IPS DF 6.9 (cell line): Measurements from ENCODE around the gene MOCOS.

Experiments used
- DNase-seq: peaks from one replicate; pipeline ENCODE4 v3.0.0-alpha.2; 2013; ENCODE audit warnings: low read depth, low spot score
- H3K27ac ChIP-seq: one replicate; pipeline ENCODE4 v1.5.1; 2013; ENCODE audit warnings: low read length, control low read depth
- H3K27me3 ChIP-seq: 2 replicates; pipeline ENCODE4 v1.6.1; 2013; ENCODE audit warnings: mild to moderate bottlenecking, low read length; ENCODE audit not compliant: control insufficient read depth, insufficient read depth
- H3K36me3 ChIP-seq: 2 replicates; pipeline ENCODE4 v1.6.1; 2013; ENCODE audit warnings: low read length; ENCODE audit not compliant: control insufficient read depth, insufficient read depth
- H3K4me1 ChIP-seq: 2 replicates; pipeline ENCODE4 v1.6.1; 2013; ENCODE audit warnings: low read length; ENCODE audit not compliant: control insufficient read depth, insufficient read depth
- H3K4me3 ChIP-seq: 2 replicates; pipeline ENCODE4 v1.5.1; 2013; ENCODE audit warnings: mild to moderate bottlenecking, low read length
- H3K9me3 ChIP-seq: 2 replicates; pipeline ENCODE4 v1.6.1; 2013; ENCODE audit warnings: low read length, inconsistent platforms; ENCODE audit not compliant: control insufficient read depth, insufficient read depth
- WGBS: extraction: QIAGEN DNeasy Blood & Tissue Kit; methylation state at CpG from one replicate; pipeline ENCODE4 v1.1.7; 2013; ENCODE audit warnings: mixed read lengths, missing lambda C conversion rate; ENCODE audit not compliant: insufficient read length, insufficient coverage; 5-methylcytosine and 5-hydroxymethylcytosine counted together

The MOCOS gene

GRCh38 chr18:36179562-36180355 is 7.5 kb upstream of the MOCOS start:
- H3K36me3 ChIP-seq = no peaks in the 10 kb centered on the region; the same call in 1 of the 2 replicates
- no CpG with 5 or more reads among the region's 7 CpGs for WGBS
- no peak for DNase-seq
- H3K4me1 ChIP-seq = no peaks in the 10 kb centered on the region; the same call in 1 of the 2 replicates
- H3K27me3 ChIP-seq = no peaks in the 10 kb centered on the region
- H3K4me3 ChIP-seq = no peak overlapping the region
- H3K9me3 ChIP-seq = no peaks in the 10 kb centered on the region
- no peak overlapping the region for H3K27ac ChIP-seq

GRCh38 chr18:36181441-36181840 is 5.9 kb upstream of the MOCOS start:
- no peaks in the 10 kb centered on the region for H3K9me3 ChIP-seq
- no peaks in the 10 kb centered on the region for H3K36me3 ChIP-seq
- no peak overlapping the region for H3K27ac ChIP-seq
- peaks cover 4% of the 10 kb centered on the region; the same call in 1 of the 2 replicates for H3K27me3 ChIP-seq
- no peak overlapping the region for H3K4me3 ChIP-seq
- no peak for DNase-seq
- peaks cover 4% of the 10 kb centered on the region for H3K4me1 ChIP-seq
- no CpG with 5 or more reads among the region's 6 CpGs for WGBS

- Histone ChIP-seq H3K27ac (no peak overlapping the region), H3K4me3 (no peak overlapping the region), H3K4me1 (peaks cover 4% of the 10 kb centered on the region), H3K27me3 (peaks cover 4% of the 10 kb centered on the region; the same call in 1 of the 2 replicates), H3K36me3 (no peaks in the 10 kb centered on the region), H3K9me3 (no peaks in the 10 kb centered on the region)
- no CpG with 5 or more reads among the region's 3 CpGs for WGBS
- DNase-seq = no peak
These were observed 5.3 kb upstream of the MOCOS start for GRCh38 chr18:36181898-36182506.

- no peak for DNase-seq
- WGBS = no CpG with 5 or more reads among the region's 6 CpGs
- Histone ChIP-seq H3K4me1 (peaks cover 4% of the 10 kb centered on the region), H3K27me3 (peaks cover 4% of the 10 kb centered on the region; the same call in 1 of the 2 replicates), H3K27ac (no peak overlapping the region), H3K4me3 (no peak overlapping the region), H3K36me3 (no peaks in the 10 kb centered on the region), H3K9me3 (no peaks in the 10 kb centered on the region)
These were observed 4.3 kb upstream of the MOCOS start for GRCh38 chr18:36183033-36183432.

- no CpG with 5 or more reads among the region's 2 CpGs for WGBS
- Histone ChIP-seq H3K4me1 (peaks cover 8% of the 10 kb centered on the region), H3K27me3 (peaks cover 9% of the 10 kb centered on the region; the same call in 1 of the 2 replicates), H3K9me3 (no peaks in the 10 kb centered on the region), H3K36me3 (no peaks in the 10 kb centered on the region), H3K27ac (no peak overlapping the region), H3K4me3 (no peak overlapping the region)
- no peak for DNase-seq
These were observed 3.3 kb upstream of the MOCOS start for GRCh38 chr18:36183987-36184386.

- peaks cover 9% of the 10 kb centered on the region; the same call in 1 of the 2 replicates for H3K27me3 ChIP-seq
- WGBS = no CpG with 5 or more reads among the region's 3 CpGs
- H3K4me3 ChIP-seq = no peak overlapping the region
These were observed 2.1 kb upstream of the MOCOS start for GRCh38 chr18:36185157-36185556.

GRCh38 chr18:36185901-36186460 is 1.3 kb upstream of the MOCOS start:
- WGBS = no CpG with 5 or more reads among the region's 18 CpGs
- peaks cover 8% of the 10 kb centered on the region for H3K4me1 ChIP-seq
- H3K9me3 ChIP-seq = no peaks in the 10 kb centered on the region
- peaks cover 9% of the 10 kb centered on the region; the same call in 1 of the 2 replicates for H3K27me3 ChIP-seq
- H3K36me3 ChIP-seq = no peaks in the 10 kb centered on the region
- peak overlapping the region; percentile 65; the same call in 1 of the 2 replicates for H3K4me3 ChIP-seq
- H3K27ac ChIP-seq = no peak overlapping the region
- DNase-seq = no peak

More at GRCh38 chr18:36185157-36185556, 2.1 kb upstream of the MOCOS start:
- no peaks in the 10 kb centered on the region for H3K36me3 ChIP-seq
- no peak overlapping the region for H3K27ac ChIP-seq
- no peak for DNase-seq
- H3K4me1 ChIP-seq = peaks cover 8% of the 10 kb centered on the region
- H3K9me3 ChIP-seq = no peaks in the 10 kb centered on the region

GRCh38 chr18:36186461-36187192 is 670 bp upstream of the MOCOS start:
- no peak overlapping the region for H3K27ac ChIP-seq
- H3K4me1 ChIP-seq = peaks cover 8% of the 10 kb centered on the region
- no peaks in the 10 kb centered on the region for H3K9me3 ChIP-seq
- DNase-seq = no peak
- peaks cover 9% of the 10 kb centered on the region; the same call in 1 of the 2 replicates for H3K27me3 ChIP-seq
- H3K36me3 ChIP-seq = no peaks in the 10 kb centered on the region
- no CpG with 5 or more reads among the region's 47 CpGs for WGBS
- peak overlapping the region; percentile 65; the same call in 1 of the 2 replicates for H3K4me3 ChIP-seq

- Histone ChIP-seq H3K9me3 (no peaks in the 10 kb centered on the region), H3K27ac (no peak overlapping the region), H3K4me3 (peak overlapping the region; percentile 65; the same call in 1 of the 2 replicates), H3K36me3 (no peaks in the 10 kb centered on the region), H3K4me1 (peaks cover 8% of the 10 kb centered on the region), H3K27me3 (peaks cover 9% of the 10 kb centered on the region; the same call in 1 of the 2 replicates)
- no CpG with 5 or more reads among the region's 43 CpGs for WGBS
- DNase-seq = no peak
These were observed 777 bp downstream of the MOCOS start for GRCh38 chr18:36187826-36188721.
